EL (cell line): Measurements from ENCODE around the gene RBM47.
"Not testable (repeated sequence)": the region's sequence is repeated elsewhere in the genome, so short reads cannot be mapped to it uniquely, and the experiment has no call there.

Source experiments
- DNase-seq: peaks from one replicate; pipeline ENCODE4 v3.0.0-alpha.2; 2016

RBM47 gene

GRCh38 chr4:40435306-40435705, 194.4 kb downstream of the RBM47 start:
- not testable (repeated sequence) for DNase-seq

GRCh38 chr4:40434126-40434687, 195.5 kb downstream of the RBM47 start:
- no peak for DNase-seq

- no peak for DNase-seq
These were observed 197.2 kb downstream of the RBM47 start for GRCh38 chr4:40432504-40432903.

GRCh38 chr4:40427871-40428270, 201.8 kb downstream of the RBM47 start:
- not testable (repeated sequence) for DNase-seq

- no peak for DNase-seq
These were observed 202.5 kb downstream of the RBM47 start for GRCh38 chr4:40427128-40427527.

- DNase-seq = no peak
These were observed 203.7 kb downstream of the RBM47 start for GRCh38 chr4:40425799-40426574.

- peak; percentile 71 for DNase-seq
These were observed 205.9 kb downstream of the RBM47 start for GRCh38 chr4:40423735-40424134.

- DNase-seq = no peak
These were observed 207.6 kb downstream of the RBM47 start for GRCh38 chr4:40421839-40422708.

- no peak for DNase-seq
These were observed 210.3 kb downstream of the RBM47 start for GRCh38 chr4:40419231-40419912.

- no peak for DNase-seq
These were observed 211.0 kb downstream of the RBM47 start for GRCh38 chr4:40418430-40419230.

- DNase-seq = no peak
These were observed 211.7 kb downstream of the RBM47 start for GRCh38 chr4:40417941-40418340.

GRCh38 chr4:40414673-40415072, 215.0 kb downstream of the RBM47 start:
- DNase-seq = no peak

- DNase-seq = no peak
These were observed 216.5 kb downstream of the RBM47 start for GRCh38 chr4:40412866-40413795.

- DNase-seq = no peak
These were observed 217.3 kb downstream of the RBM47 start for GRCh38 chr4:40412388-40412787.

- DNase-seq = peak; percentile 39
These were observed 219.8 kb downstream of the RBM47 start for GRCh38 chr4:40409835-40410234.

- not testable (repeated sequence) for DNase-seq
These were observed 222.2 kb downstream of the RBM47 start for GRCh38 chr4:40407468-40407867.

- no peak for DNase-seq
These were observed 223.3 kb downstream of the RBM47 start for GRCh38 chr4:40406340-40406739.

- DNase-seq = no peak
These were observed 224.5 kb downstream of the RBM47 start for GRCh38 chr4:40405193-40405592.

- no peak for DNase-seq
These were observed 226.6 kb downstream of the RBM47 start for GRCh38 chr4:40403081-40403480.

- no peak for DNase-seq
These were observed 227.1 kb downstream of the RBM47 start for GRCh38 chr4:40402556-40402955.

GRCh38 chr4:40401631-40402030, 228.0 kb downstream of the RBM47 start:
- no peak for DNase-seq
